A549 (cell line): Measurements from ENCODE around the gene DOCK9. TPM values are rescaled to one million over a fixed set of nuclear protein-coding genes. Genes with fewer than 3 reads are reported as not detected.

Source experiments
- ATAC-seq, 2 experiments: fragments of 200-7000 bp in 1 of 2; fragments of >200 bp in 1 of 2; cut with Nextera tagmentation in 1 of 2; cut with Tn5 transposase in 1 of 2; 3 replicates each; pipeline versions ENCODE4 v1.8.0 to v1.9.1; 2018 to 2020; ENCODE audit warnings: mild to moderate bottlenecking in 1 of 2, moderate library complexity in 1 of 2
- CTCF ChIA-PET: fragments of 300-600 bp; sonication (Branson Sonifier 250); formaldehyde crosslinking; extraction: SDS; loops from one replicate; lab custom pipeline; 2021; ENCODE audit warnings: antibody characterized with exemption, inconsistent platforms; lab: Yijun Ruan, JAX
- POLR2A ChIA-PET: fragments of 350-600 bp; formaldehyde crosslinking; extraction: SDS; loops from one replicate; lab custom pipeline; 2021; ENCODE audit warnings: antibody characterized with exemption, inconsistent platforms; lab: Yijun Ruan, JAX
- DNase-seq, 2 experiments: peaks; one replicate each; pipeline versions ENCODE4 v3.0.0 to v3.0.0-alpha.2; 2011 to 2016; ENCODE audit warnings: low read depth in 1 of 2, low spot score in 1 of 2
- FAIRE-seq: peaks from 2 replicates; lab custom pipeline; 2011; peaks lifted over from hg19 to GRCh38; lab: Jason Lieb, UNC
- H3K27ac ChIP-seq, 2 experiments: fragments of >200 bp; sonication (Bioruptor Twin); formaldehyde crosslinking; 3 replicates each; pipeline ENCODE4 v1.5.1; 2016 to 2017
- H3K4me1 ChIP-seq: fragments of >200 bp; sonication (Bioruptor Twin); formaldehyde crosslinking; 3 replicates; pipeline ENCODE4 v1.6.1; 2016
- H3K4me2 ChIP-seq: fragments of >200 bp; sonication (Bioruptor Twin); formaldehyde crosslinking; 3 replicates; pipeline ENCODE4 v1.6.1; 2016
- H3K4me3 ChIP-seq: fragments of >200 bp; sonication (Bioruptor Twin); formaldehyde crosslinking; 3 replicates; pipeline ENCODE4 v1.5.1; 2016
- H3K9me3 ChIP-seq: fragments of >200 bp; sonication (Bioruptor Twin); formaldehyde crosslinking; 3 replicates; pipeline ENCODE4 v1.6.1; 2016
- ATOH8 ChIP-seq: fragments of 250-450 bp; sonication (Bioruptor Pico); IDR thresholded peaks from 2 replicates; pipeline ENCODE4 v1.5.0; 2020; ENCODE audit warnings: low read depth, mild to moderate bottlenecking, moderate library complexity
- BHLHE40 ChIP-seq: IDR thresholded peaks from 2 replicates; pipeline ENCODE4 v1.6.1; 2012; ENCODE audit warnings: low read depth, low read length, inconsistent platforms
- CEBPB ChIP-seq, 2 experiments: fragments of >200 bp in 1 of 2; sonication (Bioruptor Twin) in 1 of 2; formaldehyde crosslinking in 1 of 2; IDR thresholded peaks; 2 replicates each; pipeline ENCODE4 v1.6.1; 2012 to 2016
- CHD2 ChIP-seq: fragments of 150-350 bp; IDR thresholded peaks from 2 replicates; pipeline ENCODE4 v1.6.1; 2014; ENCODE audit warnings: low read length; ENCODE audit not compliant: partially characterized antibody
- GATA3 ChIP-seq: IDR thresholded peaks from 2 replicates; pipeline ENCODE4 v1.6.1; 2012; ENCODE audit warnings: borderline replicate concordance
- HOXB5 ChIP-seq: fragments of 250-450 bp; sonication (Bioruptor Pico); IDR thresholded peaks from 2 replicates; pipeline ENCODE4 v1.5.0; 2020; ENCODE audit warnings: mild to moderate bottlenecking, moderate library complexity
- JUNB ChIP-seq: fragments of >200 bp; sonication (Bioruptor Twin); formaldehyde crosslinking; IDR thresholded peaks from 2 replicates; pipeline ENCODE4 v1.6.1; 2016
- KDM1A ChIP-seq: fragments of 200-600 bp; sonication (generic); IDR thresholded peaks from 2 replicates; pipeline ENCODE4 v1.6.1; 2016; ENCODE audit warnings: low read depth, mild to moderate bottlenecking
- KDM5A ChIP-seq: fragments of 200-600 bp; sonication (generic); IDR thresholded peaks from 2 replicates; pipeline ENCODE4 v1.6.1; 2016; ENCODE audit warnings: antibody characterized with exemption, mild to moderate bottlenecking
- NPAS2 ChIP-seq: fragments of 250-450 bp; sonication (Bioruptor Pico); IDR thresholded peaks from 2 replicates; pipeline ENCODE4 v1.8.0; 2022; ENCODE audit warnings: mild to moderate bottlenecking, moderate library complexity, borderline replicate concordance
- NR3C1 ChIP-seq: fragments of >200 bp; sonication (Bioruptor Twin); formaldehyde crosslinking; IDR thresholded peaks from 3 replicates; pipeline ENCODE4 v1.6.1; 2017
- RAD21 ChIP-seq, 2 experiments: fragments of >200 bp in 1 of 2; sonication (Bioruptor Twin) in 1 of 2; formaldehyde crosslinking in 1 of 2; IDR thresholded peaks in 1 of 2; conservative IDR thresholded peaks in 1 of 2; 2 replicates in 1 of 2; 3 replicates in 1 of 2; pipeline ENCODE4 v1.6.1; 2012 to 2018; ENCODE audit warnings: inconsistent platforms in 1 of 2
- RCOR1 ChIP-seq: fragments of 150-350 bp; IDR thresholded peaks from 2 replicates; pipeline ENCODE4 v1.6.1; 2014; ENCODE audit warnings: antibody characterized with exemption, low read length, low read depth
- REST ChIP-seq: fragments of 200-600 bp; sonication (generic); IDR thresholded peaks from 2 replicates; pipeline ENCODE4 v1.6.1; 2016; ENCODE audit warnings: antibody characterized with exemption, mild to moderate bottlenecking, moderate library complexity
- RFX5 ChIP-seq: fragments of 450-650 bp; IDR thresholded peaks from 2 replicates; pipeline ENCODE4 v1.7.1; 2014; ENCODE audit warnings: antibody characterized with exemption, mild to moderate bottlenecking, moderate library complexity
- SMC3 ChIP-seq: fragments of >200 bp; sonication (Bioruptor Twin); formaldehyde crosslinking; IDR thresholded peaks from 3 replicates; pipeline ENCODE4 v1.6.1; 2018; ENCODE audit warnings: inconsistent platforms
- TFCP2L1 ChIP-seq: fragments of 250-450 bp; sonication (Bioruptor Pico); IDR thresholded peaks from 2 replicates; pipeline ENCODE4 v1.5.0; 2021; ENCODE audit warnings: mild to moderate bottlenecking
- ZC3H11A ChIP-seq: fragments of 450-650 bp; IDR thresholded peaks from 2 replicates; pipeline ENCODE4 v1.6.1; 2014; ENCODE audit warnings: antibody characterized with exemption, mild to moderate bottlenecking
- ZFP36 ChIP-seq: fragments of 450-650 bp; IDR thresholded peaks from 2 replicates; pipeline ENCODE4 v1.6.1; 2014; ENCODE audit warnings: borderline replicate concordance; ENCODE audit not compliant: partially characterized antibody
- WGBS: methylation state at CpG from one replicate; pipeline ENCODE4 v1.1.6; 2017; ENCODE audit errors: missing lambda C conversion rate; 5-methylcytosine and 5-hydroxymethylcytosine counted together
- polyA plus RNA-seq, 4 experiments: library from polyadenylated mRNA; depleted of rRNA in 3 of 4; stranded (reverse); fragments of >200 nt; fragmentation: RNase III in 1 of 4; extraction: RNeasy Plus Mini Kit Qiagen cat#74134 plus additional on column Dnase treatment in 1 of 4; gene quantifications; 2 replicates in 3 of 4; 3 replicates in 1 of 4; pipeline ENCODE4 v1.2.3, GENCODE V29; 2011 to 2017
- TF ChIP-seq, protein P1 (sequence below): fragments of >200 bp; sonication (Bioruptor Twin); formaldehyde crosslinking; IDR thresholded peaks from 3 replicates; pipeline ENCODE4 v1.5.1; 2016

Gene DOCK9
- polyA plus RNA-seq, 2 of the 4 experiments (the other 2 are of a cell fraction): 34.0 to 43.9 TPM

DNA sequence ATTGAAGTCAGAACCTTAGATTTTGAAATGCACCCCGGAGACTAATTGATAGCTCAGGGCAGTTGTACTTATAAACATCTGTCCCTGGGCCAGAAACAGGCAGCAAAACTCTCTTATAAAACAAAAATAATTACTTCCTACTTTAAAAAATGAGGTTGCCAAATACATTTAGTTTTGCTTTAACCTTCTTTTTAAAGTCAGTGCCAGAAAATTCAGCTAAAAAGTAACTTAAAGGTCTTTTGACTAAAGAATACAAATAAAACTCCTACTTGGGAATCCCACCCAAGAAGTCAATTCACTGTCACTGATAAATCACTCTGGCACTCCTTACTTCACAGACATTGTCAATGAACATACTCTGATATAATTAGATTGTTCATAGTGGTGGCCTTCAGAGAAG, 60.7 kb downstream of the DOCK9 start:
- ATAC-seq (no peak), FAIRE-seq (no peak)
- CTCF ChIA-PET: no interaction called here

GRCh38 chr13:98916403-98916802, 61.5 kb downstream of the DOCK9 start:
- FAIRE-seq (no peak), ATAC-seq (no peak), DNase-seq (no peak)
- ChIA-PET POLR2A (no interaction called here), CTCF (no interaction called here)
- WGBS: 90% methylated on average over 1 of the region's 1 CpG
- Histone ChIP-seq H3K9me3 (no peaks in the 10 kb centered on the region), H3K4me1 (peaks cover 14% of the 10 kb centered on the region), H3K27ac (0 out of 6 replicates have a peak overlapping the region, but pooled peaks of 1 of the 2 experiments have one; percentile 5), H3K4me3 (no peak overlapping the region), H3K4me2 (no peak overlapping the region)
- no peak for TF ChIP-seq ZC3H11A

More for the DNA sequence above, 60.7 kb downstream of the DOCK9 start:
- TF ChIP-seq KDM1A: no peak
- TF ChIP-seq RFX5: no peak
- TF ChIP-seq ATOH8 (CRISPR knock-in tag): no peak
- TF ChIP-seq REST: no peak
- TF ChIP-seq SMC3: no peak
- TF ChIP-seq TFCP2L1 (CRISPR knock-in tag): no peak
- TF ChIP-seq, protein P1, sequence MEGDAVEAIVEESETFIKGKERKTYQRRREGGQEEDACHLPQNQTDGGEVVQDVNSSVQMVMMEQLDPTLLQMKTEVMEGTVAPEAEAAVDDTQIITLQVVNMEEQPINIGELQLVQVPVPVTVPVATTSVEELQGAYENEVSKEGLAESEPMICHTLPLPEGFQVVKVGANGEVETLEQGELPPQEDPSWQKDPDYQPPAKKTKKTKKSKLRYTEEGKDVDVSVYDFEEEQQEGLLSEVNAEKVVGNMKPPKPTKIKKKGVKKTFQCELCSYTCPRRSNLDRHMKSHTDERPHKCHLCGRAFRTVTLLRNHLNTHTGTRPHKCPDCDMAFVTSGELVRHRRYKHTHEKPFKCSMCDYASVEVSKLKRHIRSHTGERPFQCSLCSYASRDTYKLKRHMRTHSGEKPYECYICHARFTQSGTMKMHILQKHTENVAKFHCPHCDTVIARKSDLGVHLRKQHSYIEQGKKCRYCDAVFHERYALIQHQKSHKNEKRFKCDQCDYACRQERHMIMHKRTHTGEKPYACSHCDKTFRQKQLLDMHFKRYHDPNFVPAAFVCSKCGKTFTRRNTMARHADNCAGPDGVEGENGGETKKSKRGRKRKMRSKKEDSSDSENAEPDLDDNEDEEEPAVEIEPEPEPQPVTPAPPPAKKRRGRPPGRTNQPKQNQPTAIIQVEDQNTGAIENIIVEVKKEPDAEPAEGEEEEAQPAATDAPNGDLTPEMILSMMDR: no peak
- TF ChIP-seq KDM5A: no peak
- TF ChIP-seq HOXB5 (CRISPR knock-in tag): no peak
- no peak for TF ChIP-seq NPAS2 (CRISPR knock-in tag)
- no peak for TF ChIP-seq RCOR1
- no peak for TF ChIP-seq BHLHE40
- no peak for TF ChIP-seq ZFP36
- no peak for TF ChIP-seq JUNB
- H3K27ac ChIP-seq: no peak overlapping the region
- DNase-seq: no peak
- no peak overlapping the region for H3K4me3 ChIP-seq
- POLR2A ChIA-PET: no interaction called here
- WGBS: 18% methylated on average over 1 of the region's 1 CpG
- no peaks in the 10 kb centered on the region for H3K9me3 ChIP-seq
- H3K4me2 ChIP-seq: peak overlapping the region; percentile 16; the same call in 1 of the 3 replicates
- peaks cover 14% of the 10 kb centered on the region for H3K4me1 ChIP-seq

DNA sequence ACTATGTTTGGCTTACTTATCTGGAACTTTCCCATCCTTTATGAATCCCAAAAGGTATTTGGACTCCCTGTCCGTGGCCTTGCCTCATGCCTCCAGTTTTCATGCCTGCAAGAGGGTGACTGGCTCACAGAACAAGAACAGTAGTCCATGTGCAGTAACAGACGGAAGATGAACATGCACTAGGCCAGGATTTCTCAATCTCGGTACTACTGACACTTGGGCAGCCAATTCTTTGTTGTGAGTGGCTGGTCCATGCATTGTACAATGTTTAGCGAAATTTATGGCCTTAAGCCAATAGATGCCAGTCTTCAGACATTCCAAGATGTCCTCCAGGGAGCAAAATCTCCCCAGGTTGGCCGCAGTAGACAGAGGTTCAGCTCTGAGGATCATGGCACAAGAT, 61.9 kb downstream of the DOCK9 start:
- Histone ChIP-seq H3K27ac (no peak overlapping the region), H3K4me3 (no peak overlapping the region), H3K4me1 (peaks cover 15% of the 10 kb centered on the region), H3K4me2 (no peak overlapping the region), H3K9me3 (no peaks in the 10 kb centered on the region)
- POLR2A ChIA-PET: no interaction called here
- FAIRE-seq (no peak), DNase-seq (no peak), ATAC-seq (no peak)
- TF ChIP-seq NR3C1: no peak
- no peak for TF ChIP-seq CHD2
- TF ChIP-seq CEBPB (IDR thresholded peaks at IDR 0.05): no peak
- TF ChIP-seq RAD21 (conservative IDR thresholded peaks at IDR 0.05 in 1 of 2, IDR thresholded peaks at IDR 0.05 in 1 of 2): no peak
- no peak for TF ChIP-seq GATA3
- TF ChIP-seq KDM5A: no peak
- TF ChIP-seq, protein P1: no peak
- WGBS: 72% methylated on average over 5 of the region's 5 CpGs
- CTCF ChIA-PET: no interaction called here
